ENCODE results near the gene FEM1C.

FEM1C gene

DNA sequence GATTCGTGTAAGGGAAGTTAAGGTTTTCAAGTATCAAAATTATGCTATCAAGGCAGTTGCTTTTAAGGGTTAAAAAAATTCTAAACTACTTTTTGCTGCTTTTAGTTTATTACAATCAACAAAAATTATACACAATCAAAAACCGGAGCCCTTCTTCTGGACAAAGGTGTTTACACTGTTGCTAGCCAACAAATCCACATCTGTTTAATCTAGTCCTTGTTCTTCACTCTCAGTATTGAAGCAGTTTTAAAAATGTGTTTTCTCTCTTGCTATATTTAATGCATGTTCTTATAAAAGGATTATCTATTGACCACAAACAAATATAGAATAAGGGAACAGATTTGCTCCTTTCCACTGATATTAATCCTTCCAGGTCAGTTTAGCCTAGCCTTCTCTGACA lies 2.5 kb downstream of the FEM1C start:
- TF ChIP-seq, protein P1, sequence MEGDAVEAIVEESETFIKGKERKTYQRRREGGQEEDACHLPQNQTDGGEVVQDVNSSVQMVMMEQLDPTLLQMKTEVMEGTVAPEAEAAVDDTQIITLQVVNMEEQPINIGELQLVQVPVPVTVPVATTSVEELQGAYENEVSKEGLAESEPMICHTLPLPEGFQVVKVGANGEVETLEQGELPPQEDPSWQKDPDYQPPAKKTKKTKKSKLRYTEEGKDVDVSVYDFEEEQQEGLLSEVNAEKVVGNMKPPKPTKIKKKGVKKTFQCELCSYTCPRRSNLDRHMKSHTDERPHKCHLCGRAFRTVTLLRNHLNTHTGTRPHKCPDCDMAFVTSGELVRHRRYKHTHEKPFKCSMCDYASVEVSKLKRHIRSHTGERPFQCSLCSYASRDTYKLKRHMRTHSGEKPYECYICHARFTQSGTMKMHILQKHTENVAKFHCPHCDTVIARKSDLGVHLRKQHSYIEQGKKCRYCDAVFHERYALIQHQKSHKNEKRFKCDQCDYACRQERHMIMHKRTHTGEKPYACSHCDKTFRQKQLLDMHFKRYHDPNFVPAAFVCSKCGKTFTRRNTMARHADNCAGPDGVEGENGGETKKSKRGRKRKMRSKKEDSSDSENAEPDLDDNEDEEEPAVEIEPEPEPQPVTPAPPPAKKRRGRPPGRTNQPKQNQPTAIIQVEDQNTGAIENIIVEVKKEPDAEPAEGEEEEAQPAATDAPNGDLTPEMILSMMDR (IDR thresholded peaks at IDR 0.05; ENCODE audit: insufficient read depth, low read depth, low read length, missing control alignments): no peak

DNA sequence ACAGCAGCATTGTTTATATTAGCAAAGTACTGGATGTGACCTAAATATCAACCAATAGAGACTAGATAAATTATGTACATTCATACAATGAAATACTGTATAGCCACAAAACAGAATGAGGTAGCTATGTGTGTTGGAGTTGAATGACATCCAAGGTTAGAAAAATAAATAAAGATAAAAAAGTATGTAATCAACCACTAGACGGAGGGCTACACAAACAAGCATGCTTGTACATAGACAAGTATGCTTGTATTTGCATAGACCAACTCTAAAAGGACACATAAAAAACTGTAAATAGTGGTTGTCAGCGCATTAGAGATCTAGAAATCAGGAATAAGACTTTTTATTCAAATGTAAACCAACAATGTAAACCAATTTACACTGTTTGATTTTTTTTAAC lies 3.0 kb downstream of the FEM1C start:
- TF ChIP-seq, protein P1 (IDR thresholded peaks at IDR 0.05; ENCODE audit: insufficient read depth, low read depth, low read length, missing control alignments): no peak
- DNase-seq (ENCODE audit: low read depth): no peak
- peak overlapping the region; percentile 80 for H3K4me3 ChIP-seq (ENCODE audit: low read length)

More for the DNA sequence above, 2.5 kb downstream of the FEM1C start:
- H3K4me3 ChIP-seq (ENCODE audit: low read length): peak overlapping the region; percentile 80
- no peak for DNase-seq (ENCODE audit: low read depth)

DNA sequence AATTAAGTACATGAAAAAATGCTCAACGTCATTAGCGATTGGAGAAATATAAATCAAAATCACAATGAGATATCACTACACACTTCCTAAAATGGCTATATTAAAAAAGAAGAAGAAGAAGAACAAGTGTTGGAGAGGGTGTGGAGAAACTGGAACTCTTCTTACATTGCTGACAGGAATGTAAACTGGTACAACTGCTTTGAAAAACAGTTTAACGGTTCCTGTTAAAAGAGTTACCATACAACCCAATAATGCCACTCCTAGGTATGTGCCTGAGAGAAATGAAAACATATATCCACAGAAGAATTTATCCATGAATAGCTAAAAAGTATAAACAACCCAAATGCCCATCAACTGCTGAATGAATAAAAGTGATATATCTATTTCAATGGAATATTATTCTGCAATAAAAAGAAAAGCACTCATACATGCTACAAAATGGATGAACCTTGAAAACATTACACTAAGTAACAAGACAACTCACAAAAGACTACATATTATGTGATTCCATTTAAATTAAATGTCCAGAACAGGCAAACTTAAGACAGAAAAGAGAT lies 9.0 kb downstream of the FEM1C start:
- no peak overlapping the region for H3K4me3 ChIP-seq (ENCODE audit: low read length)
- TF ChIP-seq, protein P1 (IDR thresholded peaks at IDR 0.05; ENCODE audit: insufficient read depth, low read depth, low read length, missing control alignments): no peak
- DNase-seq (ENCODE audit: low read depth): peak; percentile 14

DNA sequence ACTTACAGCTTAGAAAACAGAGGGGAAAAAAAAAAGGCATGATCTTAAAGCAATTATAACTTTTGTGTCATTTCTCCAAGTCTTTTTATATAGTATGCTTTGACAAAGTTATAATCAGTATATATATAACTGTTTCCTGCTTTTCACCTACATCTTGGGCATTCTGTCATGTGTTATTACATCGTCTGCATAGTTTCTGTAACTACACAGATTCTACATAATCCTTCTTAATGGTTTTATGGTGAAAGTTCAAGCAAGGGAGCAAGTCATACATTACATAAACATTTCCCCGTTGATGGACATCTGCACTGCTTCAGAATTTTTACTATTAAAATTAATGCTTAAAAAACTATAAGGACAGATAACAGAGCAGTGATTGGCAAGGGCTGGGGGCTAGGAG lies 12.1 kb downstream of the FEM1C start:
- DNase-seq (ENCODE audit: low read depth): no peak
- no peak overlapping the region for H3K4me3 ChIP-seq (ENCODE audit: low read length)
- TF ChIP-seq, protein P1 (IDR thresholded peaks at IDR 0.05; ENCODE audit: insufficient read depth, low read depth, low read length, missing control alignments): no peak

DNA sequence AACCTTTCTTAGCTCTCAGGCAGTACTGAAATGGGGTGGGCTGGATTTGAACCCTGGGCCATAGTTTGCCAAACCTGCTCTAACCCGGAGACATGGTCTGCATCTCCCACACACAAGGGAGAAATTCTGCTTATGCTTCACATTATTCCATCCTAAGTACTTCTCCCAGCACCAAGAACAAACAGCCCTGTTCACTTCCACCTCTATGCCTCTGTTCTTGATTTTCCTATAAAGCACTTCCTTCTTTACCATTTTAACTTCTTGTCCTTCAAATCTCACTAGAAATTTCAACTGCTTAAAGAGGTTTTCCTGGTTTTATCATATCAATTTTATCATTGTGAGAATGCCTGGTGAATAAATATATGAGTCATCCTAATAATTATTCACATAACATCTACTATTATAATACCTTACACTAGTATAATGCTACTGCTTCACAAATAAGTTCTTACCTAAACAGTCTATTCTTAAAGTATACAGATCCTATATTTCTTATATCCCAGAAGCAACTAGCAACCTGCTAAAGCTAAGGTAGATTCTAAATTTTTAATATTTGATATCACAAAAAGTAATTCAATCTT lies 12.7 kb downstream of the FEM1C start:
- no peak for DNase-seq (ENCODE audit: low read depth)
- TF ChIP-seq, protein P1 (IDR thresholded peaks at IDR 0.05; ENCODE audit: insufficient read depth, low read depth, low read length, missing control alignments): no peak
- H3K4me3 ChIP-seq (ENCODE audit: low read length): no peak overlapping the region

DNA sequence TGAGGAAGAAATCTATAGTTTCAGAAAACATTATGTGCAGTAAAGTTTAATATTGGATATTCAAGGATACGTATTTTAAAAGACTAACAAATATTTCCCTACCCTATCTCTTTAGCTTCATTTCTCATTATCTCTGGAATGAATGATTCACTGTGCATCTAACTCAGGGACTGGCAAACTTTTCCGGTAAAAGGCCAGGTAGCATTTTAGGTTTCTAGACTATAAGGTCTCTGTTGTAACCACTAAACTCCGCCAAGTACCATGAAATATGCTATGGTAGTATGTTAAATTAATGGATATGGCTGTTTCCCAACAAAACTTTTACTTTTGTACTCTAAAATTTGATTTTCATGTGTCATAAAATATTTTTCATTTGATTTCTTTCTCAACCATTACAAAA lies 13.2 kb downstream of the FEM1C start:
- H3K4me3 ChIP-seq (ENCODE audit: low read length): no peak overlapping the region
- no peak for DNase-seq (ENCODE audit: low read depth)
- TF ChIP-seq, protein P1 (IDR thresholded peaks at IDR 0.05; ENCODE audit: insufficient read depth, low read depth, low read length, missing control alignments): no peak

DNA sequence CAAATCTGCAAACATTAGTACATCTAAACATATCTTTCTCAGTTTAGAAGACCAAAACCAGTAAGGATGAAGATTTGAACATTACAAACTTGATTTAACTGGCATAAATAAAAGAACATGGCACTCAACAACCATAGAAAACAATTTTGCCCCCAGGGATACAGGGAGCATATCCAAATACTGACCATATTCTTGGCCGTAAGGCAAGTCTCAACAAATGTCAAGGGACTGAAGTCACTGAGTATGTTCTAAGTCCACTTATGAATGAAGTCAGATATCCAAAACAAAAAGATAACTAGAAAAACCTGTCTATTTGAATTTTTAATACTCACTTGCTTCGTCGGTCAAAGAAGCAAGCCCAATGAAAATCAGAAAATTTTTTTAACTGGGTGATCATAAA lies 14.1 kb downstream of the FEM1C start:
- TF ChIP-seq, protein P1 (IDR thresholded peaks at IDR 0.05; ENCODE audit: insufficient read depth, low read depth, low read length, missing control alignments): no peak
- DNase-seq (ENCODE audit: low read depth): peak; percentile 67
- H3K4me3 ChIP-seq (ENCODE audit: low read length): no peak overlapping the region
